Measurements from ENCODE around the gene CCDC77.

Gene CCDC77

DNA sequence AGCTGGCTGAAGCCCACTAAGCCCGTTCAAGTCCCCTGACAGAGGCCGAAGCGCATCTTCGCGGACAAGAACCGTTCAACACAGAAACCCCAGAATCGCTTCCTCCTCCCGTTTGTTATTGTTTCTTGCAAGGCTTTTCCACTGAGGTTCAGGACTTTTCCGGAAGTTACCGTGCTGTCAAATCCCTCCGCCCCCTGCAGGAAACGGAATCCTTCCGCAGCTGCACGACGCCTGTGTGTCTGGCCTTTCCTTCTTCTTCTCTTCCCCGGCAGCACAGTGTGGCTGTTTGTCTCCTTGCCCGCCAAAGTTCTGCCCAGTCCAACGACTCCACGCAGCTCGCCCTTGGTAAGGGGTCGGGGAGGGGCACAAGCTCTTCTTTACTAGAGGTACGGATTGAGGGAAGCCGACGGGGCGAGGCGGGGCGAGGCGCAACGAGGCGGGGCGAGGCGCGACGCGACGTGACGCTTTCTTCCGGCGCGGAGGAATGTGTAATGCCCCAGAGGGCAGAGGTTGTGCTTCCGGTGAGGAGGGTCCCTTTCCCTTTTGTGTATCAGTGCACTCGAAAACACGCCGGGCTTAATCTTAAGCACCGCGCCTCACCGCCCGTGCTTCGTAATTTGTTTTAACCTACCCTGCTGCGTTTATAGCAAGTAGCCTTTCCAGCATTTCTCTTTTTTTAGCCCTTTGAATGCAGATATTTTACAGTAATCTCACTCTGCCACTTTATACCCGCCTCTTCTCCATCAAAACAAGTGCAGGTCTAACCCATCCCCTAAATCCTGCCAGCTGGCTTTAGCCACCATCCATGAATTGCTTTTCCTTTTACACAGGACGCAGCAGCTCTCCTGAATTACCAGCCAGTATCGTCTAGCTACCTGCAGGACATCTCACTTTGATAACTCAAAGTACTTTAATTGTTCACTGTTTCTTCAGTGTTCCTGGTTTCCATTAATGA lies 12.0 kb upstream of the CCDC77 start, which contains the start of gene KDM5A:
TSS of gene KDM5A (minus strand) at position 179 of the 955 bp plus-strand sequence. CDS start 229 bp downstream, outside the sequence.
- peaks cover 45% of the 10 kb centered on the region for H3K79me2 ChIP-seq (ENCODE audit: insufficient read depth, low read depth)
- peak within 1 kb of the TSS; percentile 100 for H3K4me2 ChIP-seq

GRCh38 chr12:400828-401227 lies 616 bp upstream of the CCDC77 start:
- no peak overlapping the region for H3K9ac ChIP-seq
- H3K4me2 ChIP-seq, result peak overlapping the region; percentile 55
- H3K79me2 ChIP-seq (ENCODE audit: insufficient read depth, low read depth), result peaks cover 16% of the 10 kb centered on the region; the same call in 1 of the 2 replicates
- H3K27me3 ChIP-seq (ENCODE audit: insufficient read depth, low read depth), result no peaks in the 10 kb centered on the region
- H4K20me1 ChIP-seq (ENCODE audit: insufficient read depth), result no peaks in the 10 kb centered on the region
- no peak overlapping the region for H3K27ac ChIP-seq
- H3K4me1 ChIP-seq (ENCODE audit: low read depth, poor library complexity, severe bottlenecking), result peaks cover 12% of the 10 kb centered on the region
- no peak for TF ChIP-seq CTCF (conservative IDR thresholded peaks at IDR 0.05; ENCODE audit: low read depth, low read length)
- H3K4me3 ChIP-seq (IDR thresholded peaks at IDR 0.05; ENCODE audit: insufficient read depth, low read depth, low read length), result no peak overlapping the region
- H2AFZ ChIP-seq (ENCODE audit: low read depth), result peak overlapping the region; percentile 85
- no peaks in the 10 kb centered on the region for H3K36me3 ChIP-seq (ENCODE audit: insufficient read depth)

More for the DNA sequence above, 12.0 kb upstream of the CCDC77 start, which contains the start of gene KDM5A:
- Histone ChIP-seq H3K9ac (peak within 1 kb of the TSS; percentile 69), H3K4me1 (ENCODE audit: low read depth, poor library complexity, severe bottlenecking) (peaks cover 28% of the 10 kb centered on the region), H3K27ac (peak within 1 kb of the TSS; percentile 76), H3K36me3 (ENCODE audit: insufficient read depth) (no peaks in the 10 kb centered on the region), H4K20me1 (ENCODE audit: insufficient read depth) (peaks cover 19% of the 10 kb centered on the region; the same call in 1 of the 2 replicates), H2AFZ (ENCODE audit: low read depth) (peak within 1 kb of the TSS; percentile 90), H3K4me3 (IDR thresholded peaks at IDR 0.05; ENCODE audit: insufficient read depth, low read depth, low read length) (no peak within 1 kb of the TSS), H3K27me3 (ENCODE audit: insufficient read depth, low read depth) (no peaks in the 10 kb centered on the region)
- TF ChIP-seq CTCF (conservative IDR thresholded peaks at IDR 0.05; ENCODE audit: low read depth, low read length), result no peak

DNA sequence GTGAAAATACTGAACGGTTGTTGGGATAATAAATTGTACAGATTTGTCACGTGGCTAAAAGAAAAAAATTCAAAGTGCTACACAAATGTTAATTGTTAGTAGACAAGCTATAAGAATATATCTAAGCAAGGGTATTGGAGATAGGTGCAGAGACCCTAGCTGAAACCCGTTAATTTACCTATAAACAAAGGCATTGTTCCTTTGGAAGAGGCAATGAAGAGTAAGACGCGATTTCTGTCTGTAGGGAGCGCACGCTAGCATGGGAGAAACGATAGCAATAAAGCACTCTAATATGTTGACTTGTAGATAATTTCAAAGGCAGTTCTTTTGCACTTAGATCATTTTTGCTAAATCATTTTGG lies 565 bp downstream of the CCDC77 start:
- Histone ChIP-seq H3K4me2 (peak overlapping the region; percentile 55), H3K9ac (peak overlapping the region; percentile 56; the same call in 1 of the 2 replicates), H3K36me3 (ENCODE audit: insufficient read depth) (no peaks in the 10 kb centered on the region), H3K27me3 (ENCODE audit: insufficient read depth, low read depth) (no peaks in the 10 kb centered on the region), H3K27ac (peak overlapping the region; percentile 50; the same call in 1 of the 2 replicates), H3K79me2 (ENCODE audit: insufficient read depth, low read depth) (peaks cover 16% of the 10 kb centered on the region; the same call in 1 of the 2 replicates), H3K4me3 (IDR thresholded peaks at IDR 0.05; ENCODE audit: insufficient read depth, low read depth, low read length) (no peak overlapping the region), H2AFZ (ENCODE audit: low read depth) (peak overlapping the region; percentile 85), H4K20me1 (ENCODE audit: insufficient read depth) (no peaks in the 10 kb centered on the region), H3K4me1 (ENCODE audit: low read depth, poor library complexity, severe bottlenecking) (peaks cover 12% of the 10 kb centered on the region)
- TF ChIP-seq CTCF (conservative IDR thresholded peaks at IDR 0.05; ENCODE audit: low read depth, low read length), result peak; percentile 40; the same call in 1 of the 2 replicates

- Histone ChIP-seq H3K79me2 (ENCODE audit: insufficient read depth, low read depth) (no peaks in the 10 kb centered on the region), H3K27me3 (ENCODE audit: insufficient read depth, low read depth) (no peaks in the 10 kb centered on the region), H3K4me3 (IDR thresholded peaks at IDR 0.05; ENCODE audit: insufficient read depth, low read depth, low read length) (no peak overlapping the region), H4K20me1 (ENCODE audit: insufficient read depth) (no peaks in the 10 kb centered on the region), H2AFZ (ENCODE audit: low read depth) (no peak overlapping the region), H3K36me3 (ENCODE audit: insufficient read depth) (no peaks in the 10 kb centered on the region), H3K27ac (no peak overlapping the region), H3K4me1 (ENCODE audit: low read depth, poor library complexity, severe bottlenecking) (no peaks in the 10 kb centered on the region), H3K9ac (no peak overlapping the region), H3K4me2 (no peak overlapping the region)
- no peak for TF ChIP-seq CTCF (conservative IDR thresholded peaks at IDR 0.05; ENCODE audit: low read depth, low read length)
Observed at GRCh38 chr12:414859-415258, 13.4 kb downstream of the CCDC77 start.

Data from KMS-11 (cell line).